RWPE2 (cell line): ENCODE measurements around the gene PNKP.

Experiments
- ATAC-seq: fragments of 200-7000 bp; cut with Tn5 transposase; 3 replicates; pipeline ENCODE4 v1.9.1; 2021; ENCODE audit warnings: low read depth
- DNase-seq: peaks from one replicate; pipeline ENCODE4 v3.0.0-alpha.2; 2020; ENCODE audit warnings: low spot score
- H3K27ac ChIP-seq: fragments of 450-650 bp; 2 replicates; pipeline ENCODE4 v1.5.1; 2017; ENCODE audit warnings: mild to moderate bottlenecking; ENCODE audit not compliant: poor library complexity, severe bottlenecking
- H3K27me3 ChIP-seq: fragments of 250-450 bp; sonication (Bioruptor Pico); 2 replicates; pipeline ENCODE4 v1.5.1; 2021; ENCODE audit warnings: mild to moderate bottlenecking, moderate library complexity; ENCODE audit not compliant: insufficient read depth, poor library complexity, severe bottlenecking
- H3K36me3 ChIP-seq: fragments of 250-450 bp; sonication (Bioruptor Pico); 2 replicates; pipeline ENCODE4 v1.5.1; 2020; ENCODE audit warnings: low read depth, mild to moderate bottlenecking, moderate library complexity
- H3K4me1 ChIP-seq: fragments of 250-450 bp; sonication (Bioruptor Pico); 2 replicates; pipeline ENCODE4 v1.5.1; 2021; ENCODE audit warnings: mild to moderate bottlenecking, moderate library complexity; ENCODE audit not compliant: insufficient read depth, poor library complexity, severe bottlenecking
- H3K4me3 ChIP-seq: fragments of 250-450 bp; sonication (Bioruptor Pico); 2 replicates; pipeline ENCODE4 v1.5.1; 2021; ENCODE audit warnings: mild to moderate bottlenecking, moderate library complexity; ENCODE audit not compliant: severe bottlenecking
- H3K9me3 ChIP-seq: fragments of 250-450 bp; sonication (Bioruptor Pico); 2 replicates; pipeline ENCODE4 v1.5.1; 2021; ENCODE audit warnings: mild to moderate bottlenecking, moderate library complexity; ENCODE audit not compliant: severe bottlenecking
- CTCF ChIP-seq: fragments of 450-650 bp; IDR thresholded peaks from one replicate; pipeline ENCODE4 v1.5.1; 2017; ENCODE audit warnings: mild to moderate bottlenecking, moderate library complexity; ENCODE audit not compliant: poor library complexity, severe bottlenecking

Gene PNKP

GRCh38 chr19:49818649-49819370, 48.6 kb downstream of the PNKP start:
- H3K9me3 ChIP-seq = no peaks in the 10 kb centered on the region
- no peaks in the 10 kb centered on the region for H3K27me3 ChIP-seq
- peaks cover 24% of the 10 kb centered on the region for H3K36me3 ChIP-seq
- peaks cover 3% of the 10 kb centered on the region for H3K4me1 ChIP-seq
- H3K4me3 ChIP-seq = peak overlapping the region; percentile 68
- DNase-seq = no peak
- H3K27ac ChIP-seq = peak overlapping the region; percentile 48
- no peak for TF ChIP-seq CTCF
- ATAC-seq = no peak; the same call in 2 of the 3 replicates

- H3K9me3 ChIP-seq = no peaks in the 10 kb centered on the region
- TF ChIP-seq CTCF = no peak
- peaks cover 4% of the 10 kb centered on the region for H3K4me1 ChIP-seq
- peak within 1 kb of the TSS; percentile 68 for H3K4me3 ChIP-seq
- H3K27ac ChIP-seq = peak within 1 kb of the TSS; percentile 48
- peaks cover 17% of the 10 kb centered on the region for H3K36me3 ChIP-seq
- H3K27me3 ChIP-seq = no peaks in the 10 kb centered on the region
- ATAC-seq (peak; percentile 75), DNase-seq (no peak)
These were observed 49.3 kb downstream of the PNKP start, which contains the start of gene MED25 for GRCh38 chr19:49817964-49818648. Gene MED25, plus strand, starts transcription at chr19:49818289. Its CDS starts 53 bp downstream, at chr19:49818342.

GRCh38 chr19:49816590-49816989, 50.8 kb downstream of the PNKP start:
- no peak for ATAC-seq

GRCh38 chr19:49814010-49814409, 53.4 kb downstream of the PNKP start:
- no peak for ATAC-seq
- Histone ChIP-seq H3K27ac (no peak overlapping the region), H3K9me3 (no peaks in the 10 kb centered on the region), H3K4me3 (peak overlapping the region; percentile 58), H3K27me3 (no peaks in the 10 kb centered on the region), H3K36me3 (no peaks in the 10 kb centered on the region), H3K4me1 (peaks cover 4% of the 10 kb centered on the region)
- DNase-seq = no peak
- TF ChIP-seq CTCF = no peak

More at GRCh38 chr19:49816590-49816989, 50.8 kb downstream of the PNKP start:
- no peaks in the 10 kb centered on the region for H3K9me3 ChIP-seq
- no peak overlapping the region for H3K27ac ChIP-seq
- DNase-seq = no peak
- H3K27me3 ChIP-seq = no peaks in the 10 kb centered on the region
- H3K36me3 ChIP-seq = peaks cover 13% of the 10 kb centered on the region
- H3K4me3 ChIP-seq = no peak overlapping the region
- no peak for TF ChIP-seq CTCF
- H3K4me1 ChIP-seq = peaks cover 4% of the 10 kb centered on the region
